Small intestine (tissue), 7 donors: Measurements from ENCODE around the gene CRACR2A. TPM values are rescaled to one million over a fixed set of nuclear protein-coding genes. Genes with fewer than 3 reads are reported as not detected.

Source experiments
- DNase-seq, 2 donors: peaks; one replicate each; pipeline versions ENCODE4 v3.0.0 to v3.0.0-alpha.2; 2013
- FAIRE-seq: peaks from 2 replicates; lab custom pipeline; 2012; peaks lifted over from hg19 to GRCh38; lab: Jason Lieb, UNC
- H3K27ac ChIP-seq, 3 donors: one replicate each; pipeline ENCODE4 v1.5.1; 2013; ENCODE audit warnings: low read length in 2 of 3, mild to moderate bottlenecking in 2 of 3, control low read depth in 1 of 3, inconsistent platforms in 1 of 3, low read depth in 1 of 3, moderate library complexity in 1 of 3
- H3K27me3 ChIP-seq, 3 donors: one replicate each; pipeline ENCODE4 v1.6.1; 2013; ENCODE audit warnings: low read length in 3 of 3, inconsistent platforms in 1 of 3; ENCODE audit not compliant: control insufficient read depth in 3 of 3, insufficient read depth in 3 of 3
- H3K36me3 ChIP-seq, 3 donors: one replicate each; pipeline ENCODE4 v1.6.1; 2013; ENCODE audit warnings: low read length in 3 of 3, inconsistent platforms in 1 of 3, low read depth in 1 of 3, mild to moderate bottlenecking in 1 of 3, moderate library complexity in 1 of 3; ENCODE audit not compliant: control insufficient read depth in 3 of 3, insufficient read depth in 2 of 3
- H3K4me1 ChIP-seq, 3 donors: one replicate each; pipeline ENCODE4 v1.6.1; 2013; ENCODE audit warnings: low read length in 2 of 3, inconsistent platforms in 1 of 3, low read depth in 1 of 3, mild to moderate bottlenecking in 1 of 3, moderate library complexity in 1 of 3; ENCODE audit not compliant: control insufficient read depth in 3 of 3, insufficient read depth in 2 of 3
- H3K4me3 ChIP-seq, 3 donors: one replicate each; pipeline ENCODE4 v1.5.1; 2013; ENCODE audit warnings: low read length in 3 of 3, control low read depth in 1 of 3, inconsistent platforms in 1 of 3, low read depth in 1 of 3, mild to moderate bottlenecking in 1 of 3, moderate library complexity in 1 of 3
- H3K9me3 ChIP-seq, 2 donors: one replicate each; pipeline ENCODE4 v1.6.1; 2013; ENCODE audit warnings: low read depth in 1 of 2, low read length in 1 of 2; ENCODE audit not compliant: control insufficient read depth in 2 of 2, insufficient read depth in 1 of 2
- WGBS, 3 donors: extraction: QIAGEN DNeasy Blood & Tissue Kit; methylation state at CpG; one replicate each; pipeline ENCODE4 v1.1.7; 2013; 5-methylcytosine and 5-hydroxymethylcytosine counted together
- polyA plus RNA-seq, 4 donors: library from polyadenylated mRNA; stranded (reverse) in 3 of 4; unstranded in 1 of 4; fragments of 200-250 nt in 3 of 4; fragments of 120-200 nt in 1 of 4; gene quantifications; one replicate each; pipeline versions ENCODE4 v1.2.1 to v1.2.3, GENCODE V29; 2013
- donor health status: healthy with polysubstance abuse.
- donor health status: control.
- donor health status: control.
- donor health status: Bipolar disorder and iron deficiency.
- donor health status: healthy.

CRACR2A gene
- polyA plus RNA-seq, 4 donors: 5.1 to 16.3 (median 8.8) TPM

- Histone ChIP-seq H3K36me3 (no peaks in the 10 kb centered on the region), H3K4me3 (no peak overlapping the region), H3K27me3 (no peaks in the 10 kb centered on the region), H3K4me1 (no peaks in the 10 kb centered on the region), H3K27ac (no peak overlapping the region), H3K9me3 (peaks cover 0 to 4% of the 10 kb centered on the region in 2 donors)
- 85 to 92% (median 89%) methylated on average over 13 of the region's 13 CpGs for WGBS, 3 donors
- no peak for FAIRE-seq
- no peak for DNase-seq
Observed at GRCh38 chr12:3613641-3614395, 139.1 kb downstream of the CRACR2A start.

- FAIRE-seq (no peak), DNase-seq (no peak)
- no peak overlapping the region for H3K27ac ChIP-seq
- H3K27me3 ChIP-seq: no peaks in the 10 kb centered on the region
- WGBS, 3 donors: 66 to 77% (median 73%) methylated on average over 8 of the region's 8 CpGs
- H3K4me1 ChIP-seq: no peaks in the 10 kb centered on the region
- H3K36me3 ChIP-seq: no peaks in the 10 kb centered on the region
- no peak overlapping the region for H3K4me3 ChIP-seq
- H3K9me3 ChIP-seq: peaks cover 0 to 6% of the 10 kb centered on the region in 2 donors
Observed at GRCh38 chr12:3611860-3612703, 140.8 kb downstream of the CRACR2A start.

- 86 to 91% (median 87%) methylated on average over 4 of the region's 4 CpGs for WGBS, 3 donors
- FAIRE-seq (no peak), DNase-seq (no peak)
- peaks cover 0 to 7% (median 0%) of the 10 kb centered on the region in 3 donors for H3K27me3 ChIP-seq
- H3K27ac ChIP-seq: no peak overlapping the region
- H3K36me3 ChIP-seq: no peaks in the 10 kb centered on the region
- H3K9me3 ChIP-seq: peaks cover 0 to 6% of the 10 kb centered on the region in 2 donors
- H3K4me1 ChIP-seq: no peaks in the 10 kb centered on the region
- H3K4me3 ChIP-seq: no peak overlapping the region
Observed at GRCh38 chr12:3607821-3608220, 145.1 kb downstream of the CRACR2A start.

- H3K36me3 ChIP-seq: no peaks in the 10 kb centered on the region
- WGBS, 3 donors: 82 to 92% (median 86%) methylated on average over 9 of the region's 9 CpGs
- DNase-seq (no peak), FAIRE-seq (no peak)
- H3K27me3 ChIP-seq: peaks cover 0 to 7% (median 0%) of the 10 kb centered on the region in 3 donors
- H3K4me3 ChIP-seq: no peak overlapping the region
- H3K27ac ChIP-seq: no peak overlapping the region
- peaks cover 0 to 6% of the 10 kb centered on the region in 2 donors for H3K9me3 ChIP-seq
- no peaks in the 10 kb centered on the region for H3K4me1 ChIP-seq
Observed at GRCh38 chr12:3607039-3607720, 145.7 kb downstream of the CRACR2A start.

- Histone ChIP-seq H3K4me1 (no peaks in the 10 kb centered on the region), H3K4me3 (no peak overlapping the region), H3K36me3 (no peaks in the 10 kb centered on the region), H3K27me3 (peaks cover 0 to 7% (median 0%) of the 10 kb centered on the region in 3 donors), H3K9me3 (peaks cover 0 to 6% of the 10 kb centered on the region in 2 donors), H3K27ac (no peak overlapping the region)
- FAIRE-seq (no peak), DNase-seq (no peak)
- 75 to 78% (median 76%) methylated on average over 10 of the region's 10 CpGs for WGBS, 3 donors
Observed at GRCh38 chr12:3606128-3606527, 146.8 kb downstream of the CRACR2A start.

- H3K27me3 ChIP-seq: peaks cover 0 to 7% (median 0%) of the 10 kb centered on the region in 3 donors
- H3K4me3 ChIP-seq: no peak overlapping the region
- WGBS, 3 donors: 72 to 84% (median 76%) methylated on average over 6 of the region's 6 CpGs
Observed at GRCh38 chr12:3605692-3606091, 147.2 kb downstream of the CRACR2A start.

GRCh38 chr12:3604748-3605586 is 147.9 kb downstream of the CRACR2A start:
- DNase-seq: peak in 1 of 2 donors; percentile 8
- peaks cover 0 to 6% of the 10 kb centered on the region in 2 donors for H3K9me3 ChIP-seq
- H3K4me1 ChIP-seq: no peaks in the 10 kb centered on the region
- peaks cover 0 to 9% (median 0%) of the 10 kb centered on the region in 3 donors for H3K27me3 ChIP-seq
- FAIRE-seq: no peak
- no peaks in the 10 kb centered on the region for H3K36me3 ChIP-seq
- no peak overlapping the region for H3K4me3 ChIP-seq
- H3K27ac ChIP-seq: no peak overlapping the region
- 10 to 16% (median 10%) methylated on average over 12 to 13 of the region's 13 CpGs for WGBS, 3 donors

More at GRCh38 chr12:3605692-3606091, 147.2 kb downstream of the CRACR2A start:
- Histone ChIP-seq H3K9me3 (peaks cover 0 to 6% of the 10 kb centered on the region in 2 donors), H3K36me3 (no peaks in the 10 kb centered on the region), H3K27ac (no peak overlapping the region), H3K4me1 (no peaks in the 10 kb centered on the region)
- no peak for DNase-seq
- FAIRE-seq: no peak
